Measurements from ENCODE around the gene EPN2.

EPN2 gene

DNA sequence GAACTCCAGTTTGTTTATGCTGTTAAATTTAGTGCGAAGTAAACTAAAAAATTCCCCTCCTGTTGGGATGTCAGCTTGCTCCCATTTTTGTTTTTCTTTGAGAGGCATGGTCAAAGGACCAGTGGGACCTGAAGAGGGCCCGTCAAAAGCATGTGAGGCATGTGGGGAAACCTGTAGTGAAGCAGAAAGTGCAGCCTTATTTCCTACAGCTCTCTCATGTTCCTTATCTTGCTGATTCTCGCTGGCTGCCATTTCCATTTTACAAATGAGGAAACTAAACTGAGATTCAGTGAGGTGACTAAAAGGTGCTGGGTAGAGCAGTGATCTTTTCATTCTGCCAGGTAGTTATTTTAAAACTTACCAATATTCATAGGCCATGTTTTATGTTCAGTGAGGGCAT lies 27.1 kb downstream of the EPN2 start:
- TF ChIP-seq, protein P1, sequence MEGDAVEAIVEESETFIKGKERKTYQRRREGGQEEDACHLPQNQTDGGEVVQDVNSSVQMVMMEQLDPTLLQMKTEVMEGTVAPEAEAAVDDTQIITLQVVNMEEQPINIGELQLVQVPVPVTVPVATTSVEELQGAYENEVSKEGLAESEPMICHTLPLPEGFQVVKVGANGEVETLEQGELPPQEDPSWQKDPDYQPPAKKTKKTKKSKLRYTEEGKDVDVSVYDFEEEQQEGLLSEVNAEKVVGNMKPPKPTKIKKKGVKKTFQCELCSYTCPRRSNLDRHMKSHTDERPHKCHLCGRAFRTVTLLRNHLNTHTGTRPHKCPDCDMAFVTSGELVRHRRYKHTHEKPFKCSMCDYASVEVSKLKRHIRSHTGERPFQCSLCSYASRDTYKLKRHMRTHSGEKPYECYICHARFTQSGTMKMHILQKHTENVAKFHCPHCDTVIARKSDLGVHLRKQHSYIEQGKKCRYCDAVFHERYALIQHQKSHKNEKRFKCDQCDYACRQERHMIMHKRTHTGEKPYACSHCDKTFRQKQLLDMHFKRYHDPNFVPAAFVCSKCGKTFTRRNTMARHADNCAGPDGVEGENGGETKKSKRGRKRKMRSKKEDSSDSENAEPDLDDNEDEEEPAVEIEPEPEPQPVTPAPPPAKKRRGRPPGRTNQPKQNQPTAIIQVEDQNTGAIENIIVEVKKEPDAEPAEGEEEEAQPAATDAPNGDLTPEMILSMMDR (IDR thresholded peaks at IDR 0.05; ENCODE audit: extremely low read depth, missing control alignments), result no peak
- no peak for DNase-seq (ENCODE audit: low spot score)

DNA sequence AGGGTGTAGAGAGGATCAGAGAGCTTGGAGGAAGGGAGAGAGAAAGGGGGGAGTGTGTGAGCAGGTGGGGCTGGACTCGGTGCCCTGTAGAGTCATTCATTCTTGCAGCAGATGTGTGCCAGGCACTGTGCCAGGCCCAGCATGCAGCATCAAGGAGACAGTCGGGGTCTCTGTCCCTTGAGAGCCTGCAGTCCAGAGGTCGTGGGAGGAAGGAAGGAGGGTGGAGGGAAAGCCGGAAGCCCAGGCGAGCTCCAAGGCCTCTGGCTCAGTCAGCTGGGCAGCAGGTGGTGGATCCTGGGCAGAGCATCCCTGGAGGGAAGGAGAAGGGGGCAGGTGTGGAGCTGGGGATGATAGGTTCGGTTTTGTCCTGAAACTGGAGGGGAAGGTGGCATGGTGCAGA lies 27.5 kb downstream of the EPN2 start:
- TF ChIP-seq, protein P1 (IDR thresholded peaks at IDR 0.05; ENCODE audit: extremely low read depth, missing control alignments), result no peak
- no peak for DNase-seq (ENCODE audit: low spot score)

DNA sequence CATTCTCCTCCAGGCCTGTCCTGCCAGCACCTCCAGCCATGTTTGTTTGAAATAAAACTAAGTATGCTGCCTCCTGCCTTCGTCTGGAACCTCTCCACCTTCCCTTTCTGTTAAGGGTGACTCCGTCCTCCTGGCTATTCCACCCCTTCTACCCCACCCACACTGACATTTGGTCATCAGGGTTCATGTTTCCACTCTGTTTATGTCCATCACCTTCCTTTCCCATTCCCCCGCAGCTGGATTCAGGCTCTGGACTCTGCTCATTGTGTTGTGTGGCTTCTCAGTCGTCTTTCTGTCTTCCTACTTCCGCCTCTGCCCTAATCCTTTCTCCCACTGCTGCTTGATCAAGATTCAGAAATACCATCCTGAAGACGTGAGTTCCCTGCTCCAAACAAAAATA lies 28.6 kb downstream of the EPN2 start:
- TF ChIP-seq, protein P1 (IDR thresholded peaks at IDR 0.05; ENCODE audit: extremely low read depth, missing control alignments), result no peak
- DNase-seq (ENCODE audit: low spot score), result no peak

DNA sequence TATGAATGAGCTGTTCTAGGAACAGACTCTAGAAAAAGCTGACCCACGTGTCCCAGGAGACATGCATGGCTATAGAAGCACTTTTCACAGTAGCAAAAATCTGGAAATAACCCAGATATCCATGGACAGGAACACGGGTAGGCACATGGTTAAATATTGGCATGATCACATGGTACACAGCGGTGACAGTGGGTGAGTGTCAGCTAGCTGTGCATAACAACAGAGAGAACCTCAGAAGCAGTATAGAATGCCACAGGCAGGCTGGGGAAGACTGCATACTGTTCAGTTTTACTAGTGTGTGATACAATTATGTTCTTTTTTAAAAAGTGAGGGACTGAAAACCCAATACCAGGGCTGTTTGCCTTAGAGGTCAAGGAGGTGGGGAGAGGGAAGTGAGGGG lies 31.4 kb downstream of the EPN2 start:
- TF ChIP-seq, protein P1 (IDR thresholded peaks at IDR 0.05; ENCODE audit: extremely low read depth, missing control alignments), result no peak
- DNase-seq (ENCODE audit: low spot score), result no peak

DNA sequence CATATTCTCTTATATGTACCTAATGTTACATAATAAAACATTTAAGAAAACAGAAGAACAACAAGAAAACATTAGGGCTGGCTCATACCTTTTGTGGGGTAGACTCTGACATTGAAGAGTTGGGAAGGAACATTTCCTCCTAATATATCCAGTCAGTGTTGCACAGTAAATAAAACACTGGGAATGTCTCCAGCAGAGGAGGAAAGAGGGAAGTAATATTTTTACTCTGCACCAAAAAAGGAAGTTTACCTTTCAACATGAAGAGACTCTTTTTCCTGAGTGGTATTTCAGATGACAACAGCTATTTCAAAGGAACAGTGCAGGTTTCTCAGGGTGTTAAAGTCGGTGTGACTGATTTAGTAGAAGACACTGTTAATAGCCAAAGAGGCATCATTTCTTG lies 31.9 kb downstream of the EPN2 start:
- TF ChIP-seq, protein P1 (IDR thresholded peaks at IDR 0.05; ENCODE audit: extremely low read depth, missing control alignments), result no peak
- no peak for DNase-seq (ENCODE audit: low spot score)

DNA sequence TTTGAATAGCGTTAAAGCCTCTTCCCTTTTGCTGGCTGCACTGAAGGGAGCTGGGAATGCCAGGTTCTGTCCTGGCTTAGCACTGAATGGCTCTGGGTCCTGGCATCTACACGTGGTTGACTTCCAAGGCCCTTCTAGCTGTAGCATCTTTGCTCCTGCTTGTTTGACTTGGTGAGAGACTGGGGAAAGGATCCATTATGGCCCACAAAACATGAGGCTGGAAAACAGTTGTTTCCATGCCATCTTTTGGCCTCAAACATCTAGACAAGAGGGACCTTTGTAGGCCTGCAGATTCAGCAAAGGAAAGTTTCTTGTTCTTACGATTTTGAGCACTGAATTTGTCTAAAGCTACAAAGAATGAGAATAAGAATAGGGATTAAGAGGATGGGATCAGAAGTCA lies 32.5 kb downstream of the EPN2 start:
- TF ChIP-seq, protein P1 (IDR thresholded peaks at IDR 0.05; ENCODE audit: extremely low read depth, missing control alignments), result no peak
- no peak for DNase-seq (ENCODE audit: low spot score)

DNA sequence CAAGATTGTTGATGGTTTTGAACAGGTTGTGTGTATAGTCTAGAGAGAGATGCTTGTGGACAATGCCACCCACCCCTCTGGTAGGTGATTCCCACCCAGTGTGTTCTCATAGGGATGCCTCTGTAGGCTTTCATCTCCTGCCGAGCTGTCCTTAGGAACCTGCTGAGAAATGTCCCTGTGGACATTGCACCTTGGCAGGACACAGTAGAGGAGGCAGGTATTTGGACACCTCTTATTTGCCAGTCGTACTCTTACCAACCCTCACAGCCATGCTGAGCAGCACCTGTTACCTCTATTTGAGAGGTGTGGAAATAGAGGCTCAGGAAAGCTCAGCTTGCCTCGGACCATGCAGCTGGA lies 33.2 kb downstream of the EPN2 start:
- TF ChIP-seq, protein P1 (IDR thresholded peaks at IDR 0.05; ENCODE audit: extremely low read depth, missing control alignments), result no peak
- no peak for DNase-seq (ENCODE audit: low spot score)
